Caco-2 (cell line): Measurements from ENCODE around the gene OR52E8. TPM values are rescaled to one million over a fixed set of nuclear protein-coding genes. Genes with fewer than 3 reads are reported as not detected.

Source experiments
- BruUV-seq: library from RNA; stranded (reverse); fragments of 400-500 nt; replicated peaks from 2 replicates; lab custom pipeline; 2021; lab: Mats Ljungman, UMichigan
- CTCF ChIA-PET: fragments of 300-600 bp; sonication (Branson Sonifier 250); formaldehyde crosslinking; loops from one replicate; lab custom pipeline; 2022; ENCODE audit warnings: antibody characterized with exemption; lab: Charles Lee
- POLR2A ChIA-PET: fragments of 300-600 bp; sonication (Branson Sonifier 250); formaldehyde crosslinking; loops from one replicate; lab custom pipeline; 2022; ENCODE audit warnings: antibody characterized with exemption; lab: Charles Lee
- DNase-seq, 2 experiments: peaks; one replicate each; pipeline versions ENCODE4 v3.0.0 to v3.0.0-alpha.2; 2020 to 2022
- H3K27me3 ChIP-seq: replicated peaks from 2 replicates; pipeline ENCODE4 v1.6.0; 2011; ENCODE audit warnings: low read length; ENCODE audit not compliant: control insufficient read depth, insufficient read depth
- H3K36me3 ChIP-seq: 2 replicates; pipeline ENCODE4 v1.5.1; 2011; ENCODE audit warnings: low read length; ENCODE audit not compliant: control insufficient read depth, insufficient read depth
- H3K4me1 ChIP-seq: fragments of 250-450 bp; sonication (Bioruptor Pico); 2 replicates; pipeline ENCODE4 v1.5.1; 2020; ENCODE audit warnings: mild to moderate bottlenecking
- H3K4me3 ChIP-seq: 2 replicates; pipeline ENCODE4 v1.5.1; 2011; ENCODE audit warnings: low read depth, mild to moderate bottlenecking, control low read depth, low read length
- H3K9me3 ChIP-seq: fragments of 250-450 bp; sonication (Bioruptor Pico); 2 replicates; pipeline ENCODE4 v1.5.1; 2020; ENCODE audit warnings: mild to moderate bottlenecking, moderate library complexity
- H3K27ac Mint-ChIP-seq: one replicate; pipeline ENCODE4 v1.8.0; 2022; ENCODE audit warnings: mixed read lengths; ENCODE audit not compliant: unreplicated experiment
- H3K27me3 Mint-ChIP-seq: one replicate; pipeline ENCODE4 v1.8.0; 2022; ENCODE audit warnings: mixed read lengths; ENCODE audit not compliant: insufficient read depth, unreplicated experiment
- H3K36me3 Mint-ChIP-seq: one replicate; pipeline ENCODE4 v1.8.0; 2022; ENCODE audit warnings: mild to moderate bottlenecking, mixed read lengths; ENCODE audit not compliant: insufficient read depth, unreplicated experiment
- H3K4me1 Mint-ChIP-seq: one replicate; pipeline ENCODE4 v1.8.0; 2022; ENCODE audit warnings: low read depth, mixed read lengths; ENCODE audit not compliant: unreplicated experiment
- H3K4me3 Mint-ChIP-seq: one replicate; pipeline ENCODE4 v1.8.0; 2022; ENCODE audit warnings: mild to moderate bottlenecking, moderate library complexity, mixed read lengths; ENCODE audit not compliant: unreplicated experiment
- H3K9me3 Mint-ChIP-seq: one replicate; pipeline ENCODE4 v1.8.0; 2022; ENCODE audit warnings: mixed read lengths; ENCODE audit not compliant: unreplicated experiment
- intact Hi-C: fragments of 100-400 bp; cut with micrococcal nuclease; formaldehyde crosslinking; loops from one replicate; pipeline ENCODE4 v1.10.0; 2022; ENCODE audit not compliant: unreplicated experiment
- total RNA-seq: library from RNA; stranded (reverse); gene quantifications from 2 replicates; pipeline ENCODE4 v1.2.3, GENCODE V29; 2022
- TF ChIP-seq, protein P1 (sequence below), 2 experiments: fragments of 200-600 bp in 1 of 2; IDR thresholded peaks; 1 replicate in 1 of 2; 2 replicates in 1 of 2; pipeline versions ENCODE4 v1.5.1 to v1.8.0; 2011 to 2022; ENCODE audit warnings: antibody characterized with exemption in 1 of 2, control low read depth in 1 of 2, inconsistent platforms in 1 of 2, low read depth in 1 of 2, low read length in 1 of 2, mild to moderate bottlenecking in 1 of 2, moderate library complexity in 1 of 2; ENCODE audit not compliant: insufficient read depth in 1 of 2, severe bottlenecking in 1 of 2, unreplicated experiment in 1 of 2

OR52E8 gene
- total RNA-seq, 1 experiment from 2014 or later, result not detected

DNA sequence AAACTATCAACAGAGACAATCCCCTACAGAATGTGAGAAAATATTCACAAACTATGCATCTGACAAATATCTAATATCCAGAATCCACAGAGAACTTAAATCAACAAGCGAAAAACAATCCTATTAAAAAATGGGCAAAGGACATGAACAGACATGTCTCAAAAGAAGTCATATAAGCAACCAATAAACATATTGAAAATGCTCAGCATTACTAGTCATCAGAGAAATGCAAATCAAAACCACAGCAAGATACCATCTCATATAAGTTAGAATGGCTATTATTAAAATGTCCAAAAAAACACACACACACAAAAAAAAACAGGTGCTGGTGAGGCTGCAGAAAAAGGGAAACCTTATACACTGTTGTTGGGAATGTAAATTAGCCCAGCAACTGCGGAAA is 8.3 kb upstream of the OR52E8 start:
- TF ChIP-seq, protein P1, sequence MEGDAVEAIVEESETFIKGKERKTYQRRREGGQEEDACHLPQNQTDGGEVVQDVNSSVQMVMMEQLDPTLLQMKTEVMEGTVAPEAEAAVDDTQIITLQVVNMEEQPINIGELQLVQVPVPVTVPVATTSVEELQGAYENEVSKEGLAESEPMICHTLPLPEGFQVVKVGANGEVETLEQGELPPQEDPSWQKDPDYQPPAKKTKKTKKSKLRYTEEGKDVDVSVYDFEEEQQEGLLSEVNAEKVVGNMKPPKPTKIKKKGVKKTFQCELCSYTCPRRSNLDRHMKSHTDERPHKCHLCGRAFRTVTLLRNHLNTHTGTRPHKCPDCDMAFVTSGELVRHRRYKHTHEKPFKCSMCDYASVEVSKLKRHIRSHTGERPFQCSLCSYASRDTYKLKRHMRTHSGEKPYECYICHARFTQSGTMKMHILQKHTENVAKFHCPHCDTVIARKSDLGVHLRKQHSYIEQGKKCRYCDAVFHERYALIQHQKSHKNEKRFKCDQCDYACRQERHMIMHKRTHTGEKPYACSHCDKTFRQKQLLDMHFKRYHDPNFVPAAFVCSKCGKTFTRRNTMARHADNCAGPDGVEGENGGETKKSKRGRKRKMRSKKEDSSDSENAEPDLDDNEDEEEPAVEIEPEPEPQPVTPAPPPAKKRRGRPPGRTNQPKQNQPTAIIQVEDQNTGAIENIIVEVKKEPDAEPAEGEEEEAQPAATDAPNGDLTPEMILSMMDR (IDR thresholded peaks at IDR 0.05; ENCODE audit: insufficient read depth in 1 of 2, low read depth in 1 of 2, low read length in 1 of 2, severe bottlenecking in 1 of 2, unreplicated experiment in 1 of 2), result no peak
- Mint-ChIP-seq H3K27me3 (no peaks in the 10 kb centered on the region), H3K36me3 (no peaks in the 10 kb centered on the region), H3K4me3 (no peak overlapping the region), H3K9me3 (no peaks in the 10 kb centered on the region), H3K4me1 (no peaks in the 10 kb centered on the region), H3K27ac (no peak overlapping the region)
- H3K36me3 ChIP-seq, result no peaks in the 10 kb centered on the region
- no TSS peak for BruUV-seq
- POLR2A ChIA-PET, result no interaction called here
- CTCF ChIA-PET, result no interaction called here
- H3K4me1 ChIP-seq, result no peaks in the 10 kb centered on the region
- H3K27me3 ChIP-seq, result no peaks in the 10 kb centered on the region
- intact Hi-C loops, result no loop called here
- H3K9me3 ChIP-seq, result no peaks in the 10 kb centered on the region
- no peak for DNase-seq
- H3K4me3 ChIP-seq, result no peak overlapping the region

DNA sequence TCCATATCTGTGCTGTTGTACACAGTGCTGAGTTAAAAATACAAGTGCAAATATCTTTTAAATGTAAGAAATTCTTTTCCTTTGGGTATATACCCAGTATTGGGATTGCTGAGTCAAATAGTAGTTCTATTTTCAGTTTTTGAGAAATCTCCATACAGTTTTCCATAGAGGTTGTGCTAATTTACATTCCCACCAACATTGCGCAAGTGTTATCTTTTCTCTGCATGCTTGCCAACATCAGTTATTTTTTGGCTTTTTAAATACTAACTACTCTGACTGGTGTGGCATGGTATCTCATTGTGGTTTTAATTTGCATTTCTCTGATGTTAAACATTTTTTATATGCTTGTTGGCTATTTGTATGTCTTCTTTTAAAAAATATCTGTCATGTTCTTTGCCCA is 6.5 kb downstream of the OR52E8 start:
- H3K4me3 Mint-ChIP-seq, result no peak overlapping the region
- BruUV-seq, result no TSS peak
- intact Hi-C loops, result no loop called here
- H3K36me3 ChIP-seq, result no peaks in the 10 kb centered on the region
- POLR2A ChIA-PET, result no interaction called here
- H3K27me3 Mint-ChIP-seq, result no peaks in the 10 kb centered on the region
- H3K4me1 Mint-ChIP-seq, result no peaks in the 10 kb centered on the region
- CTCF ChIA-PET, result no interaction called here
- H3K9me3 ChIP-seq, result no peaks in the 10 kb centered on the region; the same call in 1 of the 2 replicates
- H3K9me3 Mint-ChIP-seq, result no peaks in the 10 kb centered on the region
- no peaks in the 10 kb centered on the region for H3K27me3 ChIP-seq
- DNase-seq, result no peak
- H3K27ac Mint-ChIP-seq, result no peak overlapping the region
- H3K4me1 ChIP-seq, result no peaks in the 10 kb centered on the region
- TF ChIP-seq, protein P1 (IDR thresholded peaks at IDR 0.05; ENCODE audit: insufficient read depth in 1 of 2, low read depth in 1 of 2, low read length in 1 of 2, severe bottlenecking in 1 of 2, unreplicated experiment in 1 of 2), result no peak
- no peak overlapping the region for H3K4me3 ChIP-seq
- H3K36me3 Mint-ChIP-seq, result no peaks in the 10 kb centered on the region

DNA sequence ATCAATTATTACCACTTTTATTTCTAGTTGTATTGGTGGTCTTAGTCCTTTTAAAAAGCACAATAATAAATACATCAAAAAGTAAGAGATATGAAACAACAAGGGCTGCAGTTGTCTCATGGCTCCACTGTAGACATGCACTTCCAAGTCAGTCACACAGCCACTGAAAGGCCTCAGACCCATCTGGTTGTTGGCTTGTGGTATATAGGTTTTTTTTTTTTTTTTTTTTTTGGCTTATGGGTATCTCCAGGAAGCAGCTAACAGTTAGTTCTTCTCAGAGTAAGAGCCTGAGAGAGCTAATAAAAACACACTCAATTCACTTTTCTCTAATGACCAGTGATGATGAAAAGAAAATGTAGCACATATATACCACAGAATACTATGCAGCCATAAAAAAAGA is 9.8 kb downstream of the OR52E8 start:
- ChIA-PET POLR2A (no interaction called here), CTCF (no interaction called here)
- intact Hi-C loops, result no loop called here
- no peaks in the 10 kb centered on the region; the same call in 1 of the 2 replicates for H3K9me3 ChIP-seq
- Mint-ChIP-seq H3K27me3 (no peaks in the 10 kb centered on the region), H3K4me1 (no peaks in the 10 kb centered on the region), H3K36me3 (no peaks in the 10 kb centered on the region), H3K4me3 (no peak overlapping the region), H3K9me3 (no peaks in the 10 kb centered on the region), H3K27ac (no peak overlapping the region)
- H3K27me3 ChIP-seq, result no peaks in the 10 kb centered on the region
- no TSS peak for BruUV-seq
- H3K36me3 ChIP-seq, result no peaks in the 10 kb centered on the region
- H3K4me1 ChIP-seq, result no peaks in the 10 kb centered on the region
- no peak overlapping the region for H3K4me3 ChIP-seq
- TF ChIP-seq, protein P1 (IDR thresholded peaks at IDR 0.05; ENCODE audit: insufficient read depth in 1 of 2, low read depth in 1 of 2, low read length in 1 of 2, severe bottlenecking in 1 of 2, unreplicated experiment in 1 of 2), result no peak
- no peak for DNase-seq
